GM18868 (cell line): ENCODE data around the gene SP100.
"Not testable (repeated sequence)": the region's sequence is repeated elsewhere in the genome, so short reads cannot be mapped to it uniquely, and the experiment has no call there.

Source experiments
- ATAC-seq: cut with Tn5 transposase; IDR thresholded peaks from one replicate; pipeline ENCODE4 v1.9.1; 2021; ENCODE audit warnings: mild to moderate bottlenecking, moderate library complexity; ENCODE audit not compliant: unreplicated experiment

SP100 gene

GRCh38 chr2:230457073-230457768 is 41.2 kb downstream of the SP100 start:
- no peak for ATAC-seq

- ATAC-seq: no peak
Measured at GRCh38 chr2:230457793-230458192, 41.8 kb downstream of the SP100 start.

GRCh38 chr2:230459216-230459615 is 43.2 kb downstream of the SP100 start:
- no peak for ATAC-seq

- ATAC-seq: no peak
Measured at GRCh38 chr2:230471074-230471473, 55.1 kb downstream of the SP100 start.

GRCh38 chr2:230472621-230473018 is 56.6 kb downstream of the SP100 start:
- ATAC-seq: peak; percentile 54

- ATAC-seq: no peak
Measured at GRCh38 chr2:230473378-230473777, 57.4 kb downstream of the SP100 start.

GRCh38 chr2:230475143-230475542 is 59.1 kb downstream of the SP100 start:
- no peak for ATAC-seq

GRCh38 chr2:230485801-230486341 is 69.9 kb downstream of the SP100 start:
- no peak for ATAC-seq

GRCh38 chr2:230491219-230491618 is 75.2 kb downstream of the SP100 start:
- ATAC-seq: not testable (repeated sequence)

- no peak for ATAC-seq
Measured at GRCh38 chr2:230492107-230492506, 76.1 kb downstream of the SP100 start.

GRCh38 chr2:230494980-230495379 is 79.0 kb downstream of the SP100 start:
- ATAC-seq: no peak

GRCh38 chr2:230496891-230497290 is 80.9 kb downstream of the SP100 start:
- peak; percentile 53 for ATAC-seq

- ATAC-seq: no peak
Measured at GRCh38 chr2:230498506-230499107, 82.6 kb downstream of the SP100 start.

- no peak for ATAC-seq
Measured at GRCh38 chr2:230502593-230502992, 86.6 kb downstream of the SP100 start.

- no peak for ATAC-seq
Measured at GRCh38 chr2:230503798-230504197, 87.8 kb downstream of the SP100 start.

GRCh38 chr2:230505162-230505561 is 89.2 kb downstream of the SP100 start:
- no peak for ATAC-seq

GRCh38 chr2:230512955-230513748 is 97.2 kb downstream of the SP100 start:
- no peak for ATAC-seq

- no peak for ATAC-seq
Measured at GRCh38 chr2:230520061-230520874, 104.3 kb downstream of the SP100 start.

GRCh38 chr2:230520875-230521155 is 104.8 kb downstream of the SP100 start:
- ATAC-seq: no peak

- no peak for ATAC-seq
Measured at GRCh38 chr2:230521386-230521785, 105.4 kb downstream of the SP100 start.

- ATAC-seq: no peak
Measured at GRCh38 chr2:230525682-230526081, 109.7 kb downstream of the SP100 start.
